ENCODE measurements around the gene GRB10. TPM values are rescaled to one million over a fixed set of nuclear protein-coding genes. Genes with fewer than 3 reads are reported as not detected.
"Not testable (repeated sequence)": the region's sequence is repeated elsewhere in the genome, so short reads cannot be mapped to it uniquely, and the experiment has no call there.

GRB10 gene
- total RNA-seq, 1 donor from 2014 or later, result 67.7 TPM

DNA sequence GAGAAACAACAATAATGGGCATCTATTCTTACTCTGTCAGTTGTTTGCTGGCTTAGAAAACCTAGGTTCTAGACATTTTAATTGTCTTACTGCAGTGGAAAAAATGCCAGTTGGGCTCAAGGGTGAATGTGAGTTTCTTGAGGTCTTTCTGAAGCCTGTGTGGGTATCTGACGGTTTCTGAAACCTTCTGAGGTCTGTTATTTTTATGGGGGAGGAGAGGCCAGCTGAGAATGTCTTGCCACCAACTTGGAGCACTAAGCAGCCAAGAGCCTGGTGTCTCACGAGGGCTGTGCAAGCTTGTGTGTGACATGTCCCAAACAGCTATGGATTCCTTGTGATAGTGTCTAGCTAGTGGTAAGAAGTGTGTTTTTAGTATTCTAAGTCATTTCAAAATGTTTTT lies 193.3 kb downstream of the GRB10 start:
- FAIRE-seq, result no peak

DNA sequence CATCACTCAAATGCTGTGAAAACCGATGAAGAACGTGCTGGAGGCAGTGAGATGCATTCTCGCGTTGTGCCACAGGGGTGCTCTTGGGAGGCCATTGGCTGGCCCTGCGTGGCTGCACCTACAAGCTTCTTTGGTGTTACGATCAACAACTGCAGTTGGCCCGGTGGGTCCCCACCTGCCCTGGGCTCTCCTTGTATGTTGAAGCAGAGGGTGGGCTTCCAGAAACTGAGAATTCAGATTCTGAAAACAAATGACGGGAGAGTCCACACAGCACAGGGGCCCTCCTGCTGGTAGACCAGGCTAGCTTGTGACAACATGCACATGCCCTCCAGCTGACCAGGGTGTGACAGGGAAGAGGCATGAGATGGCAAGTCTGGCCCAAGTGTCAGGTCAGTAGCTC lies 193.8 kb downstream of the GRB10 start:
- TF ChIP-seq CTCF (IDR thresholded peaks at IDR 0.05; ENCODE audit: insufficient read depth, low read length, severe bottlenecking), result no peak
- H3K27me3 ChIP-seq (ENCODE audit: control insufficient read depth, insufficient read depth, low read length), result no peaks in the 10 kb centered on the region
- H3K36me3 ChIP-seq (ENCODE audit: control insufficient read depth, insufficient read depth, low read length), result peaks cover 3% of the 10 kb centered on the region
- DNase-seq (ENCODE audit: low read depth), result no peak
- no peak overlapping the region for H3K4me3 ChIP-seq (ENCODE audit: low read depth, low read length)
- FAIRE-seq, result no peak

More for the DNA sequence above, 193.3 kb downstream of the GRB10 start:
- peaks cover 3% of the 10 kb centered on the region for H3K36me3 ChIP-seq (ENCODE audit: control insufficient read depth, insufficient read depth, low read length)
- no peak for TF ChIP-seq CTCF (IDR thresholded peaks at IDR 0.05; ENCODE audit: insufficient read depth, low read length, severe bottlenecking)
- H3K4me3 ChIP-seq (ENCODE audit: low read depth, low read length), result no peak overlapping the region
- H3K27me3 ChIP-seq (ENCODE audit: control insufficient read depth, insufficient read depth, low read length), result no peaks in the 10 kb centered on the region
- no peak for DNase-seq (ENCODE audit: low read depth)

- no peaks in the 10 kb centered on the region for H3K27me3 ChIP-seq (ENCODE audit: control insufficient read depth, insufficient read depth, low read length)
- DNase-seq (ENCODE audit: low read depth) (no peak), FAIRE-seq (no peak)
- no peak overlapping the region for H3K4me3 ChIP-seq (ENCODE audit: low read depth, low read length)
- no peak for TF ChIP-seq CTCF (IDR thresholded peaks at IDR 0.05; ENCODE audit: insufficient read depth, low read length, severe bottlenecking)
- peaks cover 2% of the 10 kb centered on the region for H3K36me3 ChIP-seq (ENCODE audit: control insufficient read depth, insufficient read depth, low read length)
Measured at GRCh38 chr7:50587737-50588136, 195.0 kb downstream of the GRB10 start.

- FAIRE-seq, result peak; percentile 66
- DNase-seq (ENCODE audit: low read depth), result peak; percentile 92
- peaks cover 3% of the 10 kb centered on the region for H3K27me3 ChIP-seq (ENCODE audit: control insufficient read depth, insufficient read depth, low read length)
- TF ChIP-seq CTCF (IDR thresholded peaks at IDR 0.05; ENCODE audit: insufficient read depth, low read length, severe bottlenecking), result no peak
- no peaks in the 10 kb centered on the region for H3K36me3 ChIP-seq (ENCODE audit: control insufficient read depth, insufficient read depth, low read length)
- H3K4me3 ChIP-seq (ENCODE audit: low read depth, low read length), result no peak overlapping the region
Measured at GRCh38 chr7:50584793-50585408, 197.8 kb downstream of the GRB10 start.

DNA sequence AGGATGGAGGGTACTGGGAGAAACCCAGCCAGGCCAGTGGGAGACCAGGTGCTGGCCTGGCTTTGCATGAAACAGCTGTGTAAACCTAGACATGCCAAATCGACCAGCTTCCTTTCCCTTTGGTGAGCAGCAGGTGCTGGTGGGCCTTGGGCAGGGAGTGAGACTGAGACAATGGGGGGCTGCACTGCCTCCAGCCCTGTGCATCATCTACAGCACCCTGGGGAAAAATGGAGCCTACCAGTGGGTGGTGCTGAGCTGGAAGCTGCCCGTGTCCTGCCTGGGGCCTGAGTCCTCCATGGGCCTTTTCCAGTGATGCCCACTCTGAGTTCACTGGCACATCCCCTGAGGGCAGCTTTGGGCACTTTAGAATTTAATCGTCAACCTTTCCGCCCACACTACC lies 198.3 kb downstream of the GRB10 start:
- Histone ChIP-seq H3K4me3 (ENCODE audit: low read depth, low read length) (no peak overlapping the region), H3K36me3 (ENCODE audit: control insufficient read depth, insufficient read depth, low read length) (no peaks in the 10 kb centered on the region), H3K27me3 (ENCODE audit: control insufficient read depth, insufficient read depth, low read length) (peaks cover 3% of the 10 kb centered on the region)
- no peak for DNase-seq (ENCODE audit: low read depth)
- TF ChIP-seq CTCF (IDR thresholded peaks at IDR 0.05; ENCODE audit: insufficient read depth, low read length, severe bottlenecking), result no peak
- FAIRE-seq, result no peak

- H3K36me3 ChIP-seq (ENCODE audit: control insufficient read depth, insufficient read depth, low read length); DNase-seq (ENCODE audit: low read depth); H3K27me3 ChIP-seq (ENCODE audit: control insufficient read depth, insufficient read depth, low read length); FAIRE-seq; H3K4me3 ChIP-seq (ENCODE audit: low read depth, low read length): not testable (repeated sequence)
Measured at GRCh38 chr7:50583295-50583694, 199.4 kb downstream of the GRB10 start.

DNA sequence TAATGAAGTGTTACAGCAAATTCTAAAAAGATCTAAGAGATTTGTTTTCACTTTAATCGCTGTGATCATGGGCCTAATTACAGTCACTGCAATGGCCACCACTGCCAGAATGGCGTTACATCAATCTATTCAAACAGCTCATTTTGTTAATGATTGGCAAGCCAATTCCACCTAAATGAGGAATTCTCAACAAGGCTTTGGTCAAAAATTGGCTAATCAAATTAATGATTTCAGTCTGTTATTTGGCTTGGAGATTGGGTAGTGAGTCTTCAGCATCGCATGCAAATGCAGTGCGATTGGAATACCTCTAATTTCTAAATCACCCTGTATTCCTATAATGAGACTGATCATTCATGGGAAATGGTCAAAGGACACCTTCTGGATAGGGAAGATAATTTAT lies 200.4 kb downstream of the GRB10 start:
- not testable (repeated sequence) for FAIRE-seq; H3K4me3 ChIP-seq (ENCODE audit: low read depth, low read length); H3K36me3 ChIP-seq (ENCODE audit: control insufficient read depth, insufficient read depth, low read length); DNase-seq (ENCODE audit: low read depth); H3K27me3 ChIP-seq (ENCODE audit: control insufficient read depth, insufficient read depth, low read length)

DNA sequence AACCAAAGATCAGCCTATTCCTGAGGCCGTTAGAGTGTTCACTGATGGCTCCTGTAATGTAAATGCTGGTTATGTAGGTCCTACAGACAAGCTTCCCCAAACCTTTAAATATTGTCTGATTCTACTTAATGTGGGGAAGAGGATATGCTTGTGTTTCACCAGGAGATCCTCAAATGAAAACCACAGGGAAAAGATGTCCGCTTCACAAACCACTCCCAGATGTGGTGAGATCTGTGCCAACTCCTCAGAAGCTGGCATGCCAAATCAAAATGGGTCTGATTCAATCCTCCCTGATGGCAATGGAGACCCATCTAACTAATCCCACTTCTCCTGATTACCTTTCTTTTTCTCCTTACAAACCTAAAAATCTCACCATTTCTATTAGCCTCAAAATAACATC lies 202.0 kb downstream of the GRB10 start:
- not testable (repeated sequence) for FAIRE-seq; DNase-seq (ENCODE audit: low read depth); H3K4me3 ChIP-seq (ENCODE audit: low read depth, low read length); H3K36me3 ChIP-seq (ENCODE audit: control insufficient read depth, insufficient read depth, low read length); H3K27me3 ChIP-seq (ENCODE audit: control insufficient read depth, insufficient read depth, low read length)

Data from bronchial epithelial cell (primary cell).